T-helper 17 cell (primary cell): Measurements from ENCODE around the gene MICAL2. TPM values are rescaled to one million over a fixed set of nuclear protein-coding genes. Genes with fewer than 3 reads are reported as not detected.

ENCODE experiments used
- ATAC-seq: fragments of 150-1000 bp; cut with Tn5 transposase; 2 replicates; pipeline ENCODE4 v1.10.0; 2021; ENCODE audit warnings: mild to moderate bottlenecking, moderate library complexity
- DNase-seq, 3 donors: peaks; one replicate each; pipeline versions ENCODE4 v3.0.0 to v3.0.0-alpha.2; 2020 to 2021
- H3K9me3 ChIP-seq: one replicate; pipeline ENCODE4 v1.7.0; 2013; ENCODE audit warnings: low read length, mild to moderate bottlenecking; ENCODE audit not compliant: control insufficient read depth, poor library complexity, severe bottlenecking
- H3K27ac Mint-ChIP-seq: one replicate; pipeline ENCODE4 v1.8.0; 2022; ENCODE audit warnings: mild to moderate bottlenecking, moderate library complexity, mixed read lengths
- H3K27me3 Mint-ChIP-seq: one replicate; pipeline ENCODE4 v1.8.0; 2022; ENCODE audit warnings: mixed read lengths
- H3K36me3 Mint-ChIP-seq: one replicate; pipeline ENCODE4 v1.8.0; 2022; ENCODE audit warnings: low read depth, mixed read lengths
- H3K4me1 Mint-ChIP-seq: one replicate; pipeline ENCODE4 v1.8.0; 2022; ENCODE audit warnings: mild to moderate bottlenecking, mixed read lengths
- H3K4me3 Mint-ChIP-seq: one replicate; pipeline ENCODE4 v1.8.0; 2022; ENCODE audit warnings: mild to moderate bottlenecking, moderate library complexity, mixed read lengths
- total RNA-seq, 4 donors: library from RNA in 2 of 4; stranded (reverse) in 2 of 4; gene quantifications; one replicate each; pipeline ENCODE4 v1.2.3 and lab custom pipeline; 2022 to 2026

Gene MICAL2
- total RNA-seq, 2 donors from 2014 or later: 52.0 to 66.9 TPM

DNA sequence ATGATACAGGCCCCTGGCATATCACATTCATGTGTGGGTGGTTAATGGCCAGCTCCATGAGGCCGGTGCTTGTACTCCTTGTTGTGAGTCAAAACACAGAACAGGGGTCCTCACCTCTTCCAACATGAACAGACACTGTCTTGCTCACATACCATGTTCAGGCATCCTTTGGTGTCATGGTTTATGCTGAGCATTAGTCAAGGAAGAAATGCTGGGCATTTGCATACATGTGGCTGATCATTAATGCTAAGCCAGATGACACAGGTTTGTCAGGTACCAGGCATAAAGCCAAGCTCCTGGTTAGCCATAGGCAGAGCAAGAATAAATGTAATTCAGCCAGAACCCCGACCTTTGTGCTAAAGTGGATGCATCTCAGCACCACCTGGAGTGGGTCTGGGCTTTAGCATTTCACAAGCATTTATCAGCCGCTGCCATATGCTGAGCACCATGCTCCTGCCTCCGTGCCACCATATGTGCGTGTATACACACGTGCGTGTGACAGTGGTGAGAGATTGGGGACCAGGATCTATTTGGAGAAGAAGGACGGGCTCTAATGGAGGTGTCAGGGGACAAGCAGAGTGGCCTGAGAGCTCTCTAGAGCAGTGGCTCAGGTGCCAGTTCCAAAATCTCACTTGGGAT is 55.0 kb downstream of the MICAL2 start:
- Mint-ChIP-seq H3K36me3 (peaks cover 8% of the 10 kb centered on the region), H3K27me3 (no peaks in the 10 kb centered on the region), H3K4me1 (peaks cover 23% of the 10 kb centered on the region), H3K4me3 (no peak overlapping the region), H3K27ac (no peak overlapping the region)
- H3K9me3 ChIP-seq: no peaks in the 10 kb centered on the region
- ATAC-seq (no peak), DNase-seq (no peak)

- H3K27ac Mint-ChIP-seq: peak overlapping the region; percentile 77
- peaks cover 21% of the 10 kb centered on the region for H3K4me1 Mint-ChIP-seq
- DNase-seq: no peak
- H3K36me3 Mint-ChIP-seq: peaks cover 4% of the 10 kb centered on the region
- no peak for ATAC-seq
- no peaks in the 10 kb centered on the region for H3K9me3 ChIP-seq
- H3K27me3 Mint-ChIP-seq: no peaks in the 10 kb centered on the region
- H3K4me3 Mint-ChIP-seq: no peak overlapping the region
These were observed 56.1 kb downstream of the MICAL2 start for GRCh38 chr11:12166299-12167060.

- H3K4me3 Mint-ChIP-seq: no peak overlapping the region
- peak; percentile 39 for ATAC-seq
These were observed 56.9 kb downstream of the MICAL2 start for GRCh38 chr11:12167061-12168000.

GRCh38 chr11:12168114-12168513 is 57.7 kb downstream of the MICAL2 start:
- Mint-ChIP-seq H3K4me1 (peaks cover 18% of the 10 kb centered on the region), H3K4me3 (no peak overlapping the region), H3K36me3 (peaks cover 4% of the 10 kb centered on the region), H3K27me3 (no peaks in the 10 kb centered on the region), H3K27ac (no peak overlapping the region)
- DNase-seq: no peak
- no peaks in the 10 kb centered on the region for H3K9me3 ChIP-seq
- no peak for ATAC-seq

More at GRCh38 chr11:12167061-12168000, 56.9 kb downstream of the MICAL2 start:
- DNase-seq: no peak
- no peaks in the 10 kb centered on the region for H3K27me3 Mint-ChIP-seq
- peaks cover 21% of the 10 kb centered on the region for H3K4me1 Mint-ChIP-seq
- peak overlapping the region; percentile 19 for H3K27ac Mint-ChIP-seq
- no peaks in the 10 kb centered on the region for H3K9me3 ChIP-seq
- H3K36me3 Mint-ChIP-seq: peaks cover 4% of the 10 kb centered on the region

- no peaks in the 10 kb centered on the region for H3K9me3 ChIP-seq
- DNase-seq (no peak), ATAC-seq (no peak)
- no peak overlapping the region for H3K27ac Mint-ChIP-seq
- H3K27me3 Mint-ChIP-seq: no peaks in the 10 kb centered on the region
- H3K36me3 Mint-ChIP-seq: peaks cover 4% of the 10 kb centered on the region
- H3K4me1 Mint-ChIP-seq: peaks cover 24% of the 10 kb centered on the region
- no peak overlapping the region for H3K4me3 Mint-ChIP-seq
These were observed 59.4 kb downstream of the MICAL2 start for GRCh38 chr11:12169822-12170221.

GRCh38 chr11:12170501-12170900 is 60.1 kb downstream of the MICAL2 start:
- no peak overlapping the region for H3K27ac Mint-ChIP-seq
- ATAC-seq: no peak
- peaks cover 4% of the 10 kb centered on the region for H3K36me3 Mint-ChIP-seq
- peaks cover 27% of the 10 kb centered on the region for H3K4me1 Mint-ChIP-seq
- DNase-seq: no peak
- H3K4me3 Mint-ChIP-seq: no peak overlapping the region
- no peaks in the 10 kb centered on the region for H3K9me3 ChIP-seq
- no peaks in the 10 kb centered on the region for H3K27me3 Mint-ChIP-seq

DNA sequence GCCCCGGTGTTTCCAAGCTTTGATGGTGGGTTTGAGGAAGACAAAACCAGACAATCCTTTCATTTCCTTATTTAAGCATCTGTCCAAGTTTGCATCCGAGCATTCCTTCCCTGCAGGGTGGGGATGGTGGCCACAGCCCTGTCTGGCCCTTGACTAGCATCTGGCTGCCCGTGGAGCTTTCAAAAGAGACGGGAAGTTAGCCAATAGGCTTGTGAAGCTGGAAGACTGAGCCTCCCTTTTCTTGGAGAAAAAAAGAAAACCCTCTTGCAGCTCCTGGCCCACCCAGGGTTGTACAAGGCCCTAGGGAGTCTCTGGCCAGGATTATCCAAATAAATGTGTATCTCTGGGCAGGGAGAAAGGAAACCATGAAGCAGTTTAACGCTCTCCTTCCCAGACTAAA is 60.6 kb downstream of the MICAL2 start:
- H3K4me1 Mint-ChIP-seq: peaks cover 32% of the 10 kb centered on the region
- H3K36me3 Mint-ChIP-seq: peaks cover 4% of the 10 kb centered on the region
- ATAC-seq: no peak
- H3K4me3 Mint-ChIP-seq: no peak overlapping the region
- no peaks in the 10 kb centered on the region for H3K9me3 ChIP-seq
- no peaks in the 10 kb centered on the region for H3K27me3 Mint-ChIP-seq
- H3K27ac Mint-ChIP-seq: no peak overlapping the region
- no peak for DNase-seq

- ATAC-seq (no peak), DNase-seq (no peak)
- Mint-ChIP-seq H3K27ac (no peak overlapping the region), H3K27me3 (no peaks in the 10 kb centered on the region), H3K4me1 (peaks cover 31% of the 10 kb centered on the region), H3K36me3 (peaks cover 4% of the 10 kb centered on the region), H3K4me3 (no peak overlapping the region)
- no peaks in the 10 kb centered on the region for H3K9me3 ChIP-seq
These were observed 61.5 kb downstream of the MICAL2 start for GRCh38 chr11:12171921-12172320.

DNA sequence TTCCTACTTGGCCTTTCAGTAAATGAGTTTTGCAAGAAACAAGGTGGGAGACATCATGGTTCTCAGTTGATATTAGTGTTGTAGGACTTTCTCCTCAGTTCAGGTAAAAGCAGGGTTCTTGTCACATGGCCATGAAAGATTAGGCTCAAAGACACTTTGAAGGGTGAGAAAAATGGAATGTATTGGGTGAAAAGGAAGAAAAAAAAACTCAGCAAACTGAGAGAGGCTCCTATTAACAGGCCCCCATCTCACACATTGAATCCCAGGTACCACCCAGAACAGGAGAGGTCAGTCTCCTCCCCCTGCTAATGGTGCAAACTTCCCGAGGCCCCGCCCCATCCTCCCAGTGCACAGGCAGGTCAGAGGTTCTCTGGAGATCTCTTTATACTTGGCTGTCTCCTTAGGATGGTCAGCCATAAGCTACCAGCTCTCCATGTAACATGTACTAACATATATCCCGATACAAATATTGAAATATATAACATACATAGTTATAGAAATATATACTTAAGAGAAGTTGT is 62.2 kb downstream of the MICAL2 start:
- no peaks in the 10 kb centered on the region for H3K9me3 ChIP-seq
- H3K4me3 Mint-ChIP-seq: no peak overlapping the region
- H3K27me3 Mint-ChIP-seq: no peaks in the 10 kb centered on the region
- no peak overlapping the region for H3K27ac Mint-ChIP-seq
- H3K36me3 Mint-ChIP-seq: peaks cover 4% of the 10 kb centered on the region
- DNase-seq (no peak), ATAC-seq (no peak)
- peaks cover 29% of the 10 kb centered on the region for H3K4me1 Mint-ChIP-seq

GRCh38 chr11:12173111-12173510 is 62.7 kb downstream of the MICAL2 start:
- peaks cover 3% of the 10 kb centered on the region for H3K36me3 Mint-ChIP-seq
- no peak overlapping the region for H3K4me3 Mint-ChIP-seq
- no peaks in the 10 kb centered on the region for H3K27me3 Mint-ChIP-seq
- peaks cover 27% of the 10 kb centered on the region for H3K4me1 Mint-ChIP-seq
- ATAC-seq: no peak
- H3K9me3 ChIP-seq: no peaks in the 10 kb centered on the region
- H3K27ac Mint-ChIP-seq: no peak overlapping the region
- no peak for DNase-seq

DNA sequence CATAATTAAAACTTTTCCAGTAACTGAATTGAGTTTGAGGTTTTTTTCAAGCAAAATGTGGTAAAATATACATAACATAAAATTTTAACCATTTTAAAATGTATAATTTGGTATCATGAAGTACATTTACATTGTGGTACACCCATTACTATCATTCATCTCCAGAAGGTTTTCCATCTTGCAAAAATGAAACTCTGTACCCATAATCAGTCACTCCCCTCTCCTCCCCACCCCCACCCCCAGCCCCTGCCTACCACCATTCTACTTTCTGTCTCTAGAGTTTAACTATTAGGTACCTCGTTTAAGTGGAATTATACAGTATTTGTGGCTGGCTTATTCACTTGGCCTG is 63.7 kb downstream of the MICAL2 start:
- no peaks in the 10 kb centered on the region for H3K9me3 ChIP-seq
- H3K4me1 Mint-ChIP-seq: peaks cover 29% of the 10 kb centered on the region
- ATAC-seq: no peak

GRCh38 chr11:12174477-12175143 is 64.2 kb downstream of the MICAL2 start:
- H3K9me3 ChIP-seq: no peaks in the 10 kb centered on the region
- peak overlapping the region; percentile 78 for H3K27ac Mint-ChIP-seq
- H3K4me3 Mint-ChIP-seq: no peak overlapping the region
- H3K36me3 Mint-ChIP-seq: no peaks in the 10 kb centered on the region
- H3K27me3 Mint-ChIP-seq: no peaks in the 10 kb centered on the region
- peaks cover 34% of the 10 kb centered on the region for H3K4me1 Mint-ChIP-seq
- no peak for ATAC-seq
- no peak for DNase-seq

More for the DNA sequence above, 63.7 kb downstream of the MICAL2 start:
- peak overlapping the region; percentile 78 for H3K27ac Mint-ChIP-seq
- H3K4me3 Mint-ChIP-seq: no peak overlapping the region
- DNase-seq: no peak
- H3K27me3 Mint-ChIP-seq: no peaks in the 10 kb centered on the region
- no peaks in the 10 kb centered on the region for H3K36me3 Mint-ChIP-seq
